Transverse colon (tissue), 4 donors: ENCODE measurements around the gene ZBTB5.

Source experiments
- EP300 ChIP-seq: sonication (generic); formaldehyde crosslinking; IDR thresholded peaks from one replicate; pipeline ENCODE4 v1.6.1; 2017; ENCODE audit warnings: antibody characterized with exemption, low read depth
- POLR2AphosphoS5 ChIP-seq, 3 donors: sonication (generic); formaldehyde crosslinking; IDR thresholded peaks; one replicate each; pipeline ENCODE4 v1.6.1; 2016; ENCODE audit warnings: antibody characterized with exemption in 3 of 3
- TF ChIP-seq, protein P1 (sequence below), 5 experiments: fragments of 200-600 bp in 3 of 5; fragments of 450-650 bp in 2 of 5; sonication (generic) in 3 of 5; IDR thresholded peaks; 1 replicate in 2 of 5; 2 replicates in 3 of 5; pipeline ENCODE4 v1.5.1; 2016 to 2017; ENCODE audit warnings: antibody characterized with exemption in 5 of 5, inconsistent platforms in 3 of 5, mild to moderate bottlenecking in 2 of 5, moderate library complexity in 1 of 5

DNA sequence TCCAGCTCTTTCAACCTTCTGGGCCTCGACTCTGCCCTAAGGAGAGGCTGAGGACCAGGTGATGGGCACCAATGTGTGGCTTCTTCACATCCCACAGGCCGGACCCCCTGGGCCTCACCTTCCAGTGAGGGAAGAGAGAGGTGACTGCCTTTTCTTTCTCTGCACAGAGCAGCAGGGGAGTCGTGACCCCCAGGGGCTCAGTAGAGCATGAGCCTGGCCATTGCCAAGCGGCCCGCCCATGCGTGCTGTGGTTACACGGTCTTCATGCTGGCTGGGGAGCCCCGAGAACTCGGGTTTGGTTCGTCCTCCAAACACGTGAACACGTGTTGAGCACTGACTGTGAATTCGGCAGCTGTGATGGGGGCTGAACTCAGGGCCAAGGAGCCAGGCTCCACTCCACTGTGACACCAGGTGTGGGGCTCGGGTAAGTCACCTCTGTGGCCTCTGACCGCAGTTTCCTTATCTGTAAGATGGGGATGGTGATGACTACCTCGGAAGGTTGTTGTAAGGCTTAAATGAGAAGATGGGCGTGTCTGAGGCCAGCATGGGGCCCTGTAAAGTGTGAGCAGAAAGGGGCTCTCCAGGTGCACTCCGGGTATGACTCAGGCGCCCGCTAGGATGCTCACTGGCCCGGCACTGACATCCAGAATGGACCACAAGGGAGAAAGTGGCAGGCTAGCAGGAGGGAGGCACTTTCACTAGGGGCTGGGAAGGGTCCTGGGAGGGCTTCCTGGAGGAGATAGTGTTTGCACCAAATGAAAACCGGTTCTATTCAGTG is 56.1 kb downstream of the ZBTB5 start:
- TF ChIP-seq, protein P1, sequence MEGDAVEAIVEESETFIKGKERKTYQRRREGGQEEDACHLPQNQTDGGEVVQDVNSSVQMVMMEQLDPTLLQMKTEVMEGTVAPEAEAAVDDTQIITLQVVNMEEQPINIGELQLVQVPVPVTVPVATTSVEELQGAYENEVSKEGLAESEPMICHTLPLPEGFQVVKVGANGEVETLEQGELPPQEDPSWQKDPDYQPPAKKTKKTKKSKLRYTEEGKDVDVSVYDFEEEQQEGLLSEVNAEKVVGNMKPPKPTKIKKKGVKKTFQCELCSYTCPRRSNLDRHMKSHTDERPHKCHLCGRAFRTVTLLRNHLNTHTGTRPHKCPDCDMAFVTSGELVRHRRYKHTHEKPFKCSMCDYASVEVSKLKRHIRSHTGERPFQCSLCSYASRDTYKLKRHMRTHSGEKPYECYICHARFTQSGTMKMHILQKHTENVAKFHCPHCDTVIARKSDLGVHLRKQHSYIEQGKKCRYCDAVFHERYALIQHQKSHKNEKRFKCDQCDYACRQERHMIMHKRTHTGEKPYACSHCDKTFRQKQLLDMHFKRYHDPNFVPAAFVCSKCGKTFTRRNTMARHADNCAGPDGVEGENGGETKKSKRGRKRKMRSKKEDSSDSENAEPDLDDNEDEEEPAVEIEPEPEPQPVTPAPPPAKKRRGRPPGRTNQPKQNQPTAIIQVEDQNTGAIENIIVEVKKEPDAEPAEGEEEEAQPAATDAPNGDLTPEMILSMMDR (IDR thresholded peaks at IDR 0.05) = no peak
- no peak for TF ChIP-seq EP300
- TF ChIP-seq POLR2AphosphoS5 (IDR thresholded peaks at IDR 0.05) = no peak
